ENCODE data around the gene PPFIA2. TPM values are rescaled to one million over a fixed set of nuclear protein-coding genes. Genes with fewer than 3 reads are reported as not detected.

Gene PPFIA2
- total RNA-seq, 1 experiment from 2014 or later, result 1.1 TPM

DNA sequence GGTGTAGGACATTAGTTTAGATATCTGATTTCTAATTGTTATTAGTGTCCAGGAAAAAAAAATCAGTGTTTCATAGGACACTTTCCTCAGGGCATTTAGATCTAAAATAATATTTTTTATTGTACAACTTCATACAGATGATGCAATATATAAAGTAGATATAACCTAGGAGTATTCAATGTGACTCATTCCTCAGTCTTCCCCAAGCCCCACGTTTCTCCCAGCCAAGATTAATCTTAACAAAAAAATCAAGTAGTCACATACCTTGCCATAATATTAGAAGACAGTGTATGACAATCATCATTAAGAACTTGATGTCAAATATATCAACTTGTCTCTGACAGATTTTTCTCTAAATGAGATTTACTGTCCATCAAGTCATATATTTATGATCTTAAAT is 37.1 kb downstream of the PPFIA2 start (continued):
- TF ChIP-seq, protein P1, sequence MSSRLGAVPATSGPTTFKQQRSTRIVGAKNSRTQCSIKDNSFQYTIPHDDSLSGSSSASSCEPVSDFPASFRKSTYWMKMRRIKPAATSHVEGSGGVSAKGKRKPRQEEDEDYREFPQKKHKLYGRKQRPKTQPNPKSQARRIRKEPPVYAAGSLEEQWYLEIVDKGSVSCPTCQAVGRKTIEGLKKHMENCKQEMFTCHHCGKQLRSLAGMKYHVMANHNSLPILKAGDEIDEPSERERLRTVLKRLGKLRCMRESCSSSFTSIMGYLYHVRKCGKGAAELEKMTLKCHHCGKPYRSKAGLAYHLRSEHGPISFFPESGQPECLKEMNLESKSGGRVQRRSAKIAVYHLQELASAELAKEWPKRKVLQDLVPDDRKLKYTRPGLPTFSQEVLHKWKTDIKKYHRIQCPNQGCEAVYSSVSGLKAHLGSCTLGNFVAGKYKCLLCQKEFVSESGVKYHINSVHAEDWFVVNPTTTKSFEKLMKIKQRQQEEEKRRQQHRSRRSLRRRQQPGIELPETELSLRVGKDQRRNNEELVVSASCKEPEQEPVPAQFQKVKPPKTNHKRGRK (CRISPR knock-in tag; IDR thresholded peaks at IDR 0.05; ENCODE audit: borderline replicate concordance), result no peak
- TF ChIP-seq TCF7 (CRISPR knock-in tag; IDR thresholded peaks at IDR 0.05; ENCODE audit: low read depth), result no peak
- TF ChIP-seq RORB (CRISPR knock-in tag; IDR thresholded peaks at IDR 0.05), result no peak
- no peak for TF ChIP-seq NFE2L1 (CRISPR knock-in tag; IDR thresholded peaks at IDR 0.05)

DNA sequence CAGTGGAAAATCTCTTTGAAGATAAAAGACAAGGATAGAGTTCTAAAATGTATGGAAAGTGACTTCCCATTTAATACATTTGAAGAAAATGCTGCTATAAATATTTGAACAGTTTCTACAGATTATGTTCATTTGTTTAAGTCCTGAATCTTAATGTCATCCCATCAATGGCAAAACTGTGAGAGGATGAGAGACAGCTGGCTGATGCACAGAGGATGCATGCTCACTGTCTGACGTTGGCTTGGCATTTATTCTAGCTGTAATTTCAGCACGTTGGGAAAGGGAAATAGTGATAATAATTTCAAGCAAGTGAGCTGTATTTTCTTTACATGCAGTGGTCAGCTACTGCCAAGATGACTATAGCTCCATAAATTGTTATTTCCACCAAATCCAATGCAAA is 40.5 kb downstream of the PPFIA2 start:
- TF ChIP-seq FOXP1 (CRISPR knock-in tag; IDR thresholded peaks at IDR 0.05; ENCODE audit: borderline replicate concordance) (no peak), NR1H2 (CRISPR knock-in tag; IDR thresholded peaks at IDR 0.05) (no peak), ATF1 (CRISPR knock-in tag; IDR thresholded peaks at IDR 0.05) (no peak), HMGXB4 (CRISPR knock-in tag; IDR thresholded peaks at IDR 0.05) (no peak), RORB (CRISPR knock-in tag; IDR thresholded peaks at IDR 0.05) (no peak), ZNF219 (CRISPR knock-in tag; IDR thresholded peaks at IDR 0.05; ENCODE audit: borderline replicate concordance) (no peak), GTF2I (CRISPR knock-in tag; conservative IDR thresholded peaks at IDR 0.05) (no peak), IRF1 (CRISPR knock-in tag; IDR thresholded peaks at IDR 0.05) (no peak), STAT6 (CRISPR knock-in tag; conservative IDR thresholded peaks at IDR 0.05; ENCODE audit: low read depth) (no peak), MYBL2 (CRISPR knock-in tag; IDR thresholded peaks at IDR 0.05) (no peak), ZNF425 (CRISPR knock-in tag; conservative IDR thresholded peaks at IDR 0.05) (no peak)
- TF ChIP-seq, protein P1 (CRISPR knock-in tag; IDR thresholded peaks at IDR 0.05; ENCODE audit: borderline replicate concordance), result no peak
- TF ChIP-seq, protein P2, sequence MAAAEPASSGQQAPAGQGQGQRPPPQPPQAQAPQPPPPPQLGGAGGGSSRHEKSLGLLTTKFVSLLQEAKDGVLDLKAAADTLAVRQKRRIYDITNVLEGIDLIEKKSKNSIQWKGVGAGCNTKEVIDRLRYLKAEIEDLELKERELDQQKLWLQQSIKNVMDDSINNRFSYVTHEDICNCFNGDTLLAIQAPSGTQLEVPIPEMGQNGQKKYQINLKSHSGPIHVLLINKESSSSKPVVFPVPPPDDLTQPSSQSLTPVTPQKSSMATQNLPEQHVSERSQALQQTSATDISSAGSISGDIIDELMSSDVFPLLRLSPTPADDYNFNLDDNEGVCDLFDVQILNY (CRISPR knock-in tag; IDR thresholded peaks at IDR 0.05), result no peak
- CTCF ChIA-PET, result no interaction called here
- POLR2A ChIA-PET, result no interaction called here
- Mint-ChIP-seq H3K4me1 (peaks cover 6% of the 10 kb centered on the region), H3K27ac (no peak overlapping the region), H3K9me3 (no peaks in the 10 kb centered on the region), H3K36me3 (no peaks in the 10 kb centered on the region), H3K4me3 (no peak overlapping the region), H3K27me3 (ENCODE audit: low read depth) (no peaks in the 10 kb centered on the region)
- DNase-seq (ENCODE audit: low spot score) (no peak), ATAC-seq (no peak)

Data from WTC11 (cell line).